ENCODE measurements around the gene GRAMD2B. TPM values are rescaled to one million over a fixed set of nuclear protein-coding genes. Genes with fewer than 3 reads are reported as not detected.

Gene GRAMD2B
- total RNA-seq, 1 experiment from 2014 or later, result 6.7 TPM

DNA sequence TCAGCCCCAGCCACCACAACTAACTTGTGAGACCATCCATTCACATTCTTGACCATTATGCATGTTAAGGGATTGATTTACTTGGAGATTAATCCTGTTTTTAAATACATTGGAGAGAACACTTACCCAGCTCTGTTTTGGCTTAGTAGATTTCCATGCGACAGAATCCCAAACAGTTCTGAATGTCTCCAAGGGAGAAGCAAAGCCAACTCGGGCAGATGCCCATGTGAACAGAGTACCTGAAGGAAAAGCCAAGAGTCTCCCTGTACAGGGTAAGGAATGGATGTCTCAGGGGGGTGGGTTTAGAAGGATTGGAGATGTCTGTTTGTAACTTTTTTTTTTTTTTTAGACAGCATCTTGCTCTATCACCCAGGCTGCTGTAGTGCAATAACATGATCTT is 61.0 kb downstream of the GRAMD2B start:
- no peaks in the 10 kb centered on the region for H3K9me3 ChIP-seq (ENCODE audit: control insufficient read depth, low read depth, low read length)
- no peak overlapping the region for H2AK5ac ChIP-seq (ENCODE audit: insufficient read length, low read length)
- no peaks in the 10 kb centered on the region for H3K27me3 Mint-ChIP-seq (ENCODE audit: low read depth)
- H3K27me3 ChIP-seq (ENCODE audit: insufficient read depth, low read length), result no peaks in the 10 kb centered on the region
- no peak overlapping the region for H3K4ac ChIP-seq (ENCODE audit: low read depth, low read length)
- no peak overlapping the region for H2BK12ac ChIP-seq (ENCODE audit: insufficient read length, low read depth, low read length)
- H3K4me1 ChIP-seq (ENCODE audit: insufficient read depth, low read length), result no peaks in the 10 kb centered on the region
- no peaks in the 10 kb centered on the region for H3K79me1 ChIP-seq (ENCODE audit: insufficient read depth, low read depth, low read length, poor library complexity, severe bottlenecking)
- H2BK120ac ChIP-seq (ENCODE audit: low read depth, low read length, poor library complexity, severe bottlenecking), result no peak overlapping the region
- TF ChIP-seq, protein P1, sequence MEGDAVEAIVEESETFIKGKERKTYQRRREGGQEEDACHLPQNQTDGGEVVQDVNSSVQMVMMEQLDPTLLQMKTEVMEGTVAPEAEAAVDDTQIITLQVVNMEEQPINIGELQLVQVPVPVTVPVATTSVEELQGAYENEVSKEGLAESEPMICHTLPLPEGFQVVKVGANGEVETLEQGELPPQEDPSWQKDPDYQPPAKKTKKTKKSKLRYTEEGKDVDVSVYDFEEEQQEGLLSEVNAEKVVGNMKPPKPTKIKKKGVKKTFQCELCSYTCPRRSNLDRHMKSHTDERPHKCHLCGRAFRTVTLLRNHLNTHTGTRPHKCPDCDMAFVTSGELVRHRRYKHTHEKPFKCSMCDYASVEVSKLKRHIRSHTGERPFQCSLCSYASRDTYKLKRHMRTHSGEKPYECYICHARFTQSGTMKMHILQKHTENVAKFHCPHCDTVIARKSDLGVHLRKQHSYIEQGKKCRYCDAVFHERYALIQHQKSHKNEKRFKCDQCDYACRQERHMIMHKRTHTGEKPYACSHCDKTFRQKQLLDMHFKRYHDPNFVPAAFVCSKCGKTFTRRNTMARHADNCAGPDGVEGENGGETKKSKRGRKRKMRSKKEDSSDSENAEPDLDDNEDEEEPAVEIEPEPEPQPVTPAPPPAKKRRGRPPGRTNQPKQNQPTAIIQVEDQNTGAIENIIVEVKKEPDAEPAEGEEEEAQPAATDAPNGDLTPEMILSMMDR (conservative IDR thresholded peaks at IDR 0.05), result no peak
- H3K4me3 Mint-ChIP-seq, result no peak overlapping the region
- H2AFZ ChIP-seq (ENCODE audit: low read length), result no peak overlapping the region
- H3K79me2 ChIP-seq (ENCODE audit: insufficient read depth, low read length), result no peaks in the 10 kb centered on the region
- no peaks in the 10 kb centered on the region for H4K20me1 ChIP-seq (ENCODE audit: control insufficient read depth, insufficient read depth, insufficient read length)
- H3K23ac ChIP-seq (ENCODE audit: insufficient read length, low read depth, low read length), result no peak overlapping the region
- no peak overlapping the region for H4K8ac ChIP-seq (replicated peaks; ENCODE audit: insufficient read length, low read depth, low read length)
- H2BK15ac ChIP-seq (ENCODE audit: low read depth, low read length), result no peak overlapping the region
- no peak overlapping the region for H2BK20ac ChIP-seq (ENCODE audit: low read depth, low read length, poor library complexity, severe bottlenecking)
- H3T11ph ChIP-seq (ENCODE audit: low read length), result no peak overlapping the region
- no peak overlapping the region for H2BK5ac ChIP-seq (ENCODE audit: insufficient read length, low read length)
- H3K56ac ChIP-seq (ENCODE audit: insufficient read length, low read depth, low read length), result no peak overlapping the region
- no peaks in the 10 kb centered on the region for H3K9me3 Mint-ChIP-seq
- H4K5ac ChIP-seq (ENCODE audit: insufficient read length, low read depth, low read length), result no peak overlapping the region
- no peak overlapping the region for H3K27ac Mint-ChIP-seq
- no peak overlapping the region for H4K91ac ChIP-seq (ENCODE audit: insufficient read length, low read depth, low read length)
- H3K14ac ChIP-seq (ENCODE audit: insufficient read depth, low read length), result no peak overlapping the region
- peaks cover 3 to 12% of the 10 kb centered on the region in 2 experiments; a peak in 3 of 4 replicates for H3K4me1 Mint-ChIP-seq
- no peak overlapping the region for H3K18ac ChIP-seq (ENCODE audit: insufficient read length, low read depth, low read length)
- no peak overlapping the region for H3K9ac ChIP-seq (ENCODE audit: extremely low read depth, insufficient read length, low read length)
- H3K23me2 ChIP-seq (ENCODE audit: insufficient read length, low read depth, low read length, poor library complexity, severe bottlenecking), result no peaks in the 10 kb centered on the region
- no CpG with 5 or more reads among the region's 2 CpGs for WGBS (ENCODE audit: extremely low coverage, insufficient read length, low lambda C conversion rate)
- H3K36me3 Mint-ChIP-seq (ENCODE audit: insufficient read depth in 1 of 3, low read depth in 3 of 3), result peaks cover 7 to 77% (median 52%) of the 10 kb centered on the region in 3 experiments; a peak in 6 of 7 replicates
- no peak for DNase-seq
- no peak overlapping the region for H3K4me2 ChIP-seq (ENCODE audit: insufficient read depth, insufficient read length, low read length)
- no peak overlapping the region for H3K27ac ChIP-seq (ENCODE audit: insufficient read length, low read depth, low read length)
